ENCODE results near the gene SORBS2. TPM values are rescaled to one million over a fixed set of nuclear protein-coding genes. Genes with fewer than 3 reads are reported as not detected.

SORBS2 gene
- total RNA-seq, 4 donors from 2014 or later, result 640 to 1,569 (median 1,016) TPM

- H3K4me3 ChIP-seq, result no peak overlapping the region
- H3K4me1 ChIP-seq, result peaks cover 0 to 34% (median 3%) of the 10 kb centered on the region in 3 donors
- peak overlapping the region in 3 of 4 donors; percentile 52 to 62 (median 59) for H3K27ac ChIP-seq
- ATAC-seq, result peak; percentile 66
- H3K27me3 ChIP-seq, result no peaks in the 10 kb centered on the region
- WGBS, 2 donors (ENCODE audit: low coverage in 1 of 2), result 30 to 65% methylated on average over 3 to 4 of the region's 4 CpGs
- H3K9me3 ChIP-seq, result no peaks in the 10 kb centered on the region
- H3K36me3 ChIP-seq, result peaks cover 0 to 9% of the 10 kb centered on the region in 2 donors
- TF ChIP-seq POLR2AphosphoS5 (IDR thresholded peaks at IDR 0.05) (peak; percentile 64), EP300 (IDR thresholded peaks at IDR 0.05) (no peak), POLR2A (IDR thresholded peaks at IDR 0.05) (no peak)
- TF ChIP-seq, protein P1, sequence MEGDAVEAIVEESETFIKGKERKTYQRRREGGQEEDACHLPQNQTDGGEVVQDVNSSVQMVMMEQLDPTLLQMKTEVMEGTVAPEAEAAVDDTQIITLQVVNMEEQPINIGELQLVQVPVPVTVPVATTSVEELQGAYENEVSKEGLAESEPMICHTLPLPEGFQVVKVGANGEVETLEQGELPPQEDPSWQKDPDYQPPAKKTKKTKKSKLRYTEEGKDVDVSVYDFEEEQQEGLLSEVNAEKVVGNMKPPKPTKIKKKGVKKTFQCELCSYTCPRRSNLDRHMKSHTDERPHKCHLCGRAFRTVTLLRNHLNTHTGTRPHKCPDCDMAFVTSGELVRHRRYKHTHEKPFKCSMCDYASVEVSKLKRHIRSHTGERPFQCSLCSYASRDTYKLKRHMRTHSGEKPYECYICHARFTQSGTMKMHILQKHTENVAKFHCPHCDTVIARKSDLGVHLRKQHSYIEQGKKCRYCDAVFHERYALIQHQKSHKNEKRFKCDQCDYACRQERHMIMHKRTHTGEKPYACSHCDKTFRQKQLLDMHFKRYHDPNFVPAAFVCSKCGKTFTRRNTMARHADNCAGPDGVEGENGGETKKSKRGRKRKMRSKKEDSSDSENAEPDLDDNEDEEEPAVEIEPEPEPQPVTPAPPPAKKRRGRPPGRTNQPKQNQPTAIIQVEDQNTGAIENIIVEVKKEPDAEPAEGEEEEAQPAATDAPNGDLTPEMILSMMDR (IDR thresholded peaks at IDR 0.05), result no peak
Measured at GRCh38 chr4:185672618-185673017, 139.4 kb downstream of the SORBS2 start.

DNA sequence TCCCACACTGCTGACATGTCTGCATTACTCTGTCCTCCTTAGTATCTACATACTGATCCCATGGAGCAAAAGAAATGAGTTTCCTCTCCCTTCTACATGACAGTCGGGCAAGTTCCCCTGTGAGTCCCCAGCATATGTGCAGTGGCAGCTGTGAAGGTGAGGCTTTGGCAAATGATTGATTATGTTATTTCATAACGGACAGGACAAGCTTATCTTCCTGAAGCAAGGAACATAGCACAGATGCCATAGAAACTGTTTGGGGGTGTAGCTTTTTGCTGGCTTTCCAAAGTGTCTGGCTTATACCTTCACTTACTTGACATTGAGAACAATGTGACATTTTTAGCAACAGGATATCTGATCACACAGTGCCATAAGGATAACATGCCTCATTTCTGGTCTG, 139.8 kb downstream of the SORBS2 start:
- Histone ChIP-seq H3K27me3 (no peaks in the 10 kb centered on the region), H3K36me3 (peaks cover 0 to 5% of the 10 kb centered on the region in 2 donors), H3K4me1 (peaks cover 0 to 34% (median 3%) of the 10 kb centered on the region in 3 donors), H3K9me3 (no peaks in the 10 kb centered on the region), H3K4me3 (no peak overlapping the region), H3K27ac (peak overlapping the region in 3 of 4 donors; percentile 52 to 62 (median 59))
- ATAC-seq, result peak; percentile 46
- TF ChIP-seq, protein P1 (IDR thresholded peaks at IDR 0.05), result no peak
- no peak for TF ChIP-seq EP300 (IDR thresholded peaks at IDR 0.05)
- 0 to 20% methylated on average over 1 of the region's 2 CpGs for WGBS, 2 donors (ENCODE audit: low coverage in 1 of 2)

GRCh38 chr4:185671496-185671895, 140.5 kb downstream of the SORBS2 start:
- H3K27me3 ChIP-seq, result no peaks in the 10 kb centered on the region
- 61 to 66% methylated on average over 4 of the region's 4 CpGs for WGBS, 2 donors (ENCODE audit: low coverage in 1 of 2)
- no peaks in the 10 kb centered on the region for H3K36me3 ChIP-seq
- no peaks in the 10 kb centered on the region for H3K9me3 ChIP-seq
- no peak for ATAC-seq
- peaks cover 0 to 34% (median 3%) of the 10 kb centered on the region in 3 donors for H3K4me1 ChIP-seq
- TF ChIP-seq, protein P1 (IDR thresholded peaks at IDR 0.05), result no peak
- TF ChIP-seq POLR2AphosphoS5 (IDR thresholded peaks at IDR 0.05) (no peak), POLR2A (IDR thresholded peaks at IDR 0.05) (no peak), EP300 (IDR thresholded peaks at IDR 0.05) (no peak)
- H3K4me3 ChIP-seq, result no peak overlapping the region
- H3K27ac ChIP-seq, result peak overlapping the region in 3 of 4 donors; percentile 52 to 62 (median 59)

DNA sequence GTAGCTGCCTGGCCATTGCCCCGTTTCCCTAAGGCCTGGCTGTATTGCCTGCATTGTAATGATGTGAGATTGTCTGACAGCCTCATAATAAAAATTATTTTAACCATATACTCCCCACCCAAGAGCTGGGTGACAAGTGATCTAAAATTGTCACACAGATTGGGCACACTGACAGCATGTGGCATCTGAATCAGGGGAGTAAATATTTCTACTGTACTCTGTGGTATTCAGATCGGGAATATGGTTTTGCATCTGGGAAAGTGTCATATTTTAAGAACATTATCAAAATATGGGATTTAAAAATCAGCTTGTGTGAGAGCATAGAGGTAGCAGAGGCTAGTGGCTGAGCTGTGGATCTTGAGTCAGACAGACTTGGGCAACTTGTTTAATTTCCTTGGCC, 140.9 kb downstream of the SORBS2 start:
- H3K27me3 ChIP-seq, result no peaks in the 10 kb centered on the region
- H3K4me1 ChIP-seq, result peaks cover 0 to 34% (median 3%) of the 10 kb centered on the region in 3 donors
- H3K27ac ChIP-seq, result peak overlapping the region in 3 of 4 donors; percentile 27 to 62 (median 59)
- no peaks in the 10 kb centered on the region for H3K36me3 ChIP-seq
- no peak overlapping the region for H3K4me3 ChIP-seq
- WGBS, 2 donors (ENCODE audit: low coverage in 1 of 2), result 80 to 93% methylated on average over 2 of the region's 2 CpGs
- TF ChIP-seq, protein P1 (IDR thresholded peaks at IDR 0.05), result no peak
- TF ChIP-seq POLR2AphosphoS5 (IDR thresholded peaks at IDR 0.05) (no peak), POLR2A (IDR thresholded peaks at IDR 0.05) (no peak), EP300 (IDR thresholded peaks at IDR 0.05) (no peak)
- no peak for ATAC-seq
- H3K9me3 ChIP-seq, result no peaks in the 10 kb centered on the region

DNA sequence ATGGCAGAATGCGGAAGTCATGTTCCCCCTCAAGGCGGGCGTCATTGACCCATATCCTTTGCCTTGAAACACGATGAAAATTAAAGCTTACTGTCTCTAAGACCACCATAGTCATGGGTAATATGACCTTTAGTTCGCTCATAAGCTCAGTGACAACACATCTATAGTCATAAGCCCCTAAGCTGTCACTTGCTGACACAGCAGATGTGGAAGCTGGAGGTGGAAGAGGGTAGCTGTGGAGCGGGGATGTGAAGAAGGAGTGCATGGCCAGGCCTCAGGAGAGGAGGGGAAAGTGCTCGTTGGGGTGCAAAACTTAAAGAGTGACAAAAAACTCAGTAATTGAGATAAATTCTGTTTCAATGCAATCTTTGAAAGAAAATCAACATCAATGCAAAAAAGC, 142.7 kb downstream of the SORBS2 start:
- no peaks in the 10 kb centered on the region for H3K27me3 ChIP-seq
- no peak overlapping the region for H3K4me3 ChIP-seq
- peaks cover 0 to 34% (median 3%) of the 10 kb centered on the region in 3 donors for H3K4me1 ChIP-seq
- no peak overlapping the region for H3K27ac ChIP-seq
- TF ChIP-seq POLR2A (IDR thresholded peaks at IDR 0.05), result no peak
- TF ChIP-seq, protein P1 (IDR thresholded peaks at IDR 0.05), result no peak
- TF ChIP-seq POLR2AphosphoS5 (IDR thresholded peaks at IDR 0.05), result no peak
- no peak for TF ChIP-seq EP300 (IDR thresholded peaks at IDR 0.05)
- peaks cover 0 to 6% of the 10 kb centered on the region in 2 donors for H3K36me3 ChIP-seq
- no peak for ATAC-seq
- H3K9me3 ChIP-seq, result no peaks in the 10 kb centered on the region
- WGBS, 2 donors (ENCODE audit: low coverage in 1 of 2), result 83 to 100% methylated on average over 1 to 4 of the region's 7 CpGs

Measured in gastroesophageal sphincter (tissue), 4 donors.